Measurements from ENCODE around the gene ATP9A. TPM values are rescaled to one million over a fixed set of nuclear protein-coding genes. Genes with fewer than 3 reads are reported as not detected.
"Not testable (repeated sequence)": the region's sequence is repeated elsewhere in the genome, so short reads cannot be mapped to it uniquely, and the experiment has no call there.

ATP9A gene, protein sequence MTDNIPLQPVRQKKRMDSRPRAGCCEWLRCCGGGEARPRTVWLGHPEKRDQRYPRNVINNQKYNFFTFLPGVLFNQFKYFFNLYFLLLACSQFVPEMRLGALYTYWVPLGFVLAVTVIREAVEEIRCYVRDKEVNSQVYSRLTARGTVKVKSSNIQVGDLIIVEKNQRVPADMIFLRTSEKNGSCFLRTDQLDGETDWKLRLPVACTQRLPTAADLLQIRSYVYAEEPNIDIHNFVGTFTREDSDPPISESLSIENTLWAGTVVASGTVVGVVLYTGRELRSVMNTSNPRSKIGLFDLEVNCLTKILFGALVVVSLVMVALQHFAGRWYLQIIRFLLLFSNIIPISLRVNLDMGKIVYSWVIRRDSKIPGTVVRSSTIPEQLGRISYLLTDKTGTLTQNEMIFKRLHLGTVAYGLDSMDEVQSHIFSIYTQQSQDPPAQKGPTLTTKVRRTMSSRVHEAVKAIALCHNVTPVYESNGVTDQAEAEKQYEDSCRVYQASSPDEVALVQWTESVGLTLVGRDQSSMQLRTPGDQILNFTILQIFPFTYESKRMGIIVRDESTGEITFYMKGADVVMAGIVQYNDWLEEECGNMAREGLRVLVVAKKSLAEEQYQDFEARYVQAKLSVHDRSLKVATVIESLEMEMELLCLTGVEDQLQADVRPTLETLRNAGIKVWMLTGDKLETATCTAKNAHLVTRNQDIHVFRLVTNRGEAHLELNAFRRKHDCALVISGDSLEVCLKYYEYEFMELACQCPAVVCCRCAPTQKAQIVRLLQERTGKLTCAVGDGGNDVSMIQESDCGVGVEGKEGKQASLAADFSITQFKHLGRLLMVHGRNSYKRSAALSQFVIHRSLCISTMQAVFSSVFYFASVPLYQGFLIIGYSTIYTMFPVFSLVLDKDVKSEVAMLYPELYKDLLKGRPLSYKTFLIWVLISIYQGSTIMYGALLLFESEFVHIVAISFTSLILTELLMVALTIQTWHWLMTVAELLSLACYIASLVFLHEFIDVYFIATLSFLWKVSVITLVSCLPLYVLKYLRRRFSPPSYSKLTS
- 0.20 TPM for polyA plus RNA-seq

DNA sequence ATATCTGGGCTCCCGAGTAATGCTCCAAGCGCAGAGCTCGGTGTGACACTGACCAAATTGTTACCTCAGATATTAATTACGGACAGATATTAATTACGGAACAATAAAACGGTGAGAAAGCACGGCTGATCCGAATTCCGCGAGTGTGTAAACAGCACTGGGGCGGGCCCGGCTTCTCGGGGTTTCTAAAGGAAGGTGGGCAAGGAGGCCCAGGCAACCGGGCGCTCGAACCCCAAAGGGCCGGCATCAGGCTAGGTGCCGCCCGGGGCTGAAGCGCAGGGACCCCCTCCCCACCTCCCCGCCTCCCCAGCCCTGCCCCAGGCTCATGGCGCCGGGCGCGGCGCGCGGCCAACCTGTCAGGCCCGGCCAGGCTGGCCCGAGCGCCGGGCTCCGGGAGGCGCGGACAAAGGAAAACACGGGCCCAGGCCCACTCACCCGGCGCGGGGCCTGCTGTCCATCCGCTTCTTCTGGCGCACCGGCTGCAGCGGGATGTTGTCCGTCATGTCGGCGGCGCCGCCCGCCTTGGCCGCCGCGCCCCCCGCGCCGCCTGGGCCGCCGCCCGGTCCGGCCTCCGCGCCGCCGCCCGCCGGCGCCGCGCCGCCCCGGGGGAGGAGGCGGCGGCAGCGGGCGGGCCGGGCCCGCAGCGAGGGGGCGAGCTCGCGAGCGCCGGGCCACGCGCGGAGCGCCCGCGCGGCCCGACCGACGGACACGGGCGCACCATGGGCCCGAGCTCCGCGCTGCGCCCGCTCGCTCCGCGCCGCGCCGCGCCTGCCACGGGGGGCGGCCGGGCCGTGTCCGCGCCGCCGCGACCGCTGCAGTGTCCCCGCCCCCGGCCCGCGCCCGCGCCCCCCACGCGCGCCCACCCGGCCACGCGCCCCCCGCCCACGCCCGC lies at the start of gene ATP9A:
Gene ATP9A, minus strand, starts transcription at position 524 of the 892 bp plus-strand sequence. Its CDS starts 21 bp downstream, at position 503.
- H3K9me3 Mint-ChIP-seq: peaks cover 0 to 3% (median 2%) of the 10 kb centered on the region in 3 donors
- H3K27ac Mint-ChIP-seq: peak within 1 kb of the TSS in 1 of 3 donors; percentile 83
- peaks cover 19% of the 10 kb centered on the region for H3K27me3 Mint-ChIP-seq
- peaks cover 5% of the 10 kb centered on the region in 3 donors for H3K4me1 Mint-ChIP-seq
- H3K4me3 Mint-ChIP-seq: peak within 1 kb of the TSS in 3 of 4 donors; percentile 72 to 89 (median 89)
- peaks cover 1% of the 10 kb centered on the region for H3K36me3 Mint-ChIP-seq

DNA sequence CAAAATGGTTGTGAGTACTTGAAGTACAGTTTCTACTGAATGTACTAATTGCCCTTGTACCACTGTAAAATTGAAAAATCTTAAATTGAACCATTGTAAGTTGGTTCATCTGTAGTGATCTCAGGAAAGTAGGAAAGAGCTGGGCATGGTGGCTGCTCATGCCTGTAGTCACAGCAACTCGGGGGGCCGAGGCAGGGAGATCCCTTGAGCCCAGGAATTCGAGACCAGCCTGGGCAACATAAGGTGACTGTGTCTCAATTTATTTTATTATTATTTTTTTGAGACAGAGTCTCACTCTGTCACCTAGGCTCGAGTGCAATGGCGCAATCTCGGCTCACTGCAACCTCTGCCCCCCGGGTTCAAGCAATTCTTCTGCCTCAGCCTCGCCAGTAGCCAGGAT lies 48.7 kb upstream of the ATP9A start:
- not testable (repeated sequence) for H3K27ac Mint-ChIP-seq, H3K4me1 Mint-ChIP-seq

DNA sequence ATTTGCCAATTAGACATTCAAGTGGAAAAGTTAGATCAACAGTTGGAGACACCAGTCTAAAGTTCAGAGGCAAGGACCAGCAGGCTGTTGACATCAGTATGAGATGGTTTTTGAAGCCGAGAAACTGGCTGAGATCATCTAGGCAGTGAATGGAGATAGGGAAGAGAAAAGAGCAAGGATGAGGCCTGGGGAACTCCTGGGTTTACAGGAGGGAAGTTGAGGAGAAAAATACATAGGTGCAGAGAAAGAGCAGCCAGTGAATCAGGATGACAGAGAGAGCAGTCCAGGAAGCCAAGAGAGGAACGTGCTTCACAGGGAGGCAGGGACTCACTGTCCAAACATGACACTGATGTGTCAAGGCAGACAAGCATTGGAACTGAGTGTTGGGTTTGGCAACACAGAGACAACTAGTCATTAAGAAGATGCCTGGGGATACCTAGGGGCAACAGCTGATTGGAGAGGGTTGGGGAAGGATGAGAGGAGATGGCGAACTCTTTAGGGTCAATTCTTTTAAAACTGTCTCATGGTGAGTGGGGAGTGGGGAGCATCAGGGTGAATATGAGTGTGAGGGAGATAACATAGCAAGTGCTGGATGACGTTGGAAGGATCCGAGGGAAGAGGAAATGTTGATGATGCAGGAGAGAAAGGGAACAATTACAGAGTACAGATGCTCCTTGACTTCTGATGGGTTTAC lies 47.3 kb upstream of the ATP9A start:
- Mint-ChIP-seq H3K4me3 (no peak overlapping the region), H3K9me3 (peaks cover 0 to 2% (median 0%) of the 10 kb centered on the region in 3 donors), H3K36me3 (no peaks in the 10 kb centered on the region), H3K4me1 (no peaks in the 10 kb centered on the region), H3K27ac (no peak overlapping the region), H3K27me3 (peaks cover 9% of the 10 kb centered on the region)

More for the DNA sequence above, 48.7 kb upstream of the ATP9A start:
- not testable (repeated sequence) for H3K36me3 Mint-ChIP-seq, H3K9me3 Mint-ChIP-seq, H3K4me3 Mint-ChIP-seq
- H3K27me3 Mint-ChIP-seq: peaks cover 11% of the 10 kb centered on the region

DNA sequence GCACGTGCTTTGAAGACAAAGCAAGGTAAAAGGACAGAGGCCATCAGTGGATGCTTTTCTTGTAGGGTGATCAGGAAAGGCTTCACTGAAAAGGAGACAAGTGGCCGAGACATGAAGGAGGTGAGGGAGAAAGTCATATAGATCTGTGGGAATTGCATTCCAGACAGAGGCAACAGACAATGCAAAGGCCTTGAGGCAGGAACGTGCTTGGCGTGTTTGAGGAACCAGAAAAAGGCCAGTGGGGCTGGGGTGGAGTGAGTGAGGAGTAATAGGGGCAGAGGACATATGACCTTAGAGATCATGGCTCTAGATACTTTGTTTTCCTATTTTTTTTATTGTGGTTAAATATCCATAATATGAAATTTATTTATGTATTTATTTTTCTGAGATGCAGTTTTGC lies 44.7 kb upstream of the ATP9A start:
- Mint-ChIP-seq H3K4me3 (no peak overlapping the region), H3K4me1 (no peaks in the 10 kb centered on the region), H3K9me3 (no peaks in the 10 kb centered on the region), H3K27me3 (peaks cover 2% of the 10 kb centered on the region), H3K36me3 (no peaks in the 10 kb centered on the region), H3K27ac (no peak overlapping the region)

DNA sequence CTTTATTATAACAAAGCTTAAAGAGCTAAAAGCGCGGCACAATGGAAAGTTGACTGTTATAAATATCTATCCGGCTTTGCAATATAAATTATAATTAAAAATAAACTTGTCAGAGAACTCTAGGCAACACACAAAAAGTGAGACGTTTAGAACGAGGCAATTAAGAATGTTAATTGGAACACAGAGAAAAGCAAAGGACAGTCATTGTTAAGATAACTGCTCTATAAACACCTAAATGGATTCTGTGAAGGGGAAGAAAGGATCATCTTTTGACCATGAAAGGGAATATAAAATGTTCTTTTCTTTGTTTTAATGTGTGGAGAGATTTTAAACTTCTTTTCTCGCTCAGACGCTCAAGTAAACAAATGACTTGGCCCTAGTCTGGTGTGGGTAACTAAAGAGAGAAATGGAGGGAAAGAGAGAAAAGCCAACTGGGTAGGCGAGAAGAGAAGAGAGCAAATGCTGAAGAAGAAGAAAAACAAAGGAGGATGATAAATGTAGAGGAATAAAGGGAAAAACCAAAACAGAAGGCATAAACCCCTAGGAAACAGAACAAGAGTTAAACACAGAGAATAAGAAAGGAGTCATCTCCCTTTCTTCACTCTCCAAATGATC lies 43.4 kb upstream of the ATP9A start:
- H3K4me3 Mint-ChIP-seq: no peak overlapping the region
- no peaks in the 10 kb centered on the region for H3K36me3 Mint-ChIP-seq
- H3K4me1 Mint-ChIP-seq: no peaks in the 10 kb centered on the region
- no peaks in the 10 kb centered on the region for H3K9me3 Mint-ChIP-seq
- H3K27ac Mint-ChIP-seq: no peak overlapping the region
- H3K27me3 Mint-ChIP-seq: peaks cover 5% of the 10 kb centered on the region

DNA sequence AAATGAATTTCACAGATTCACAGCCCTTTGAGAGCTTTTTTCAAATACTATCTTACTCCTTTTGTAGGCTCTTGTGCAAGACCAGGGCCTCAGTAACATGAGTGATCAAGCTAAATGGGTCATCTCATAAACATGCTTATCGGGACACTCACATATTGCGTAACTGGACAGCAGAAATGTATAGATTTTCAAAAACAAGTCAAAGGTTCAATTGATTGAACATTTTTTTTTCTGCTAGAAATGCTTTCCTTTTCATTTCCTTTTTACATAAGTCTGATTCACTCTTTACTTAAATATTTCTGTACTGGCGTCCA lies 42.8 kb upstream of the ATP9A start:
- Mint-ChIP-seq H3K4me1 (no peaks in the 10 kb centered on the region), H3K27ac (no peak overlapping the region), H3K4me3 (no peak overlapping the region), H3K27me3 (peaks cover 7% of the 10 kb centered on the region), H3K36me3 (no peaks in the 10 kb centered on the region), H3K9me3 (no peaks in the 10 kb centered on the region)

DNA sequence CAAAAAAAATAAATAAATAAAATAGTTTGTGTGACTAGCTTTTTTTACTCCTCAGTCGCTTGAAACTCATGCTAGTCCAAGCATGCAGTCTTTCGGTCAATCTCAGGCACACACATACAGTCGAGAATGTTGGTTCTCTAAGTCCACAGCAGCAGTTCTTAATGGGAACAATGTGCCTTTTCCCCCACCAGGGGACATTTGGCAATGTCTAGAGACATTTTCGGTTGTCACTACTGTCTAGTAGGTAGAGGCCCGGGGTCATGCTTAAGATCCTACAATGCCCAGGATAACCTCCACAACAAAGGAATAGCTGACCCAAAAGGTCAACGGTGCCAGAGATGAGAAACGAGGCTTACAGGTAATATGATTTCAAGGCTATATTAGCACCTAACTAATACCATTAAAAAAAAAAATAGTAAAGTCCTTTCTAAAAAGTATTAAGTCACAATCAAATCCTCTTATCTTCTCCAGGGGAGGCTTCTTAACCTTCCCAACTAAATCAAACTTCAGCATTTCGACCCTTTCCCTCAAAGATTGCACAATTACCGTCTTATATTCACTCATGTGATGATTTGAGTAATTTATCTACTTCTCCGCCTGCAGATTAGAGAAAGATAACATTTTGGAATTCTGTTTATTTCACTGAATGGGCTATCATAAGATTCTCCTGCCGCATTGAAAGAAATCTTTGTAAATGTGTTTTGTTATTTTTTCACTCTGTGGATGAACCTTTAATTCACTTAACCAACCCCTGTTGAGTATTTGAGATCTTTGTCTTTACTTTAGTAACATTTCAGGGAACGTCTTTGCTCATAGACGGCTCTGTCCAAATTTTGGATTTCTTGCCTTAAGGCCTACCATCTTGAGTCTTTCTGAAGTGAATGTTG lies 42.2 kb upstream of the ATP9A start:
- no peak overlapping the region for H3K27ac Mint-ChIP-seq
- H3K9me3 Mint-ChIP-seq: no peaks in the 10 kb centered on the region
- no peaks in the 10 kb centered on the region for H3K36me3 Mint-ChIP-seq
- H3K4me3 Mint-ChIP-seq: no peak overlapping the region
- H3K27me3 Mint-ChIP-seq: peaks cover 11% of the 10 kb centered on the region
- no peaks in the 10 kb centered on the region for H3K4me1 Mint-ChIP-seq

DNA sequence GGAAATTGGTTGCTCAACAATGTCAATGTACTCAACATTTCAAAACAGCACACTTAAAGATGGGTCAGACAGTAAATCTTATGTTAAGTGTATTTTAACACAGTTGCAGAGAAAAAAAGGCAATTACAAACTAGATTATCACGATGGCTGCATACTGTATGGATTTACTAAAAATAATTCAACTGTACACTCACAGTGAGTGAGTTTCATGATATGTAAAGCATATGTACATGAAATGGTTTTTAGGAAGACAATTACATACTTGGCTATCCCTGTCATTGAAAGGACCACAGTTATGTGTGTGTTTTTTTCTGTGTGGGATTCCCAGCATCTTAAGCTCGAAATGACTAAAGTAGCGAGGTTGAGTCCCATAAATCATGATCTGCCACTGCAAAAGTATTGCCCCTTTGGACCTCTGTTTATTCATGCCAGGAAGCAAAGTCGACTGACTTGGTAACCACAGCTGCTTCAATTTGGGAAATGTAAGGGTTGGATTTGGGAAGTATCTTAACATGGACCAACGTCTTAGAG lies 39.6 kb upstream of the ATP9A start:
- Mint-ChIP-seq H3K36me3 (no peaks in the 10 kb centered on the region), H3K27me3 (peaks cover 13% of the 10 kb centered on the region), H3K9me3 (no peaks in the 10 kb centered on the region), H3K4me3 (no peak overlapping the region), H3K27ac (no peak overlapping the region), H3K4me1 (no peaks in the 10 kb centered on the region)

DNA sequence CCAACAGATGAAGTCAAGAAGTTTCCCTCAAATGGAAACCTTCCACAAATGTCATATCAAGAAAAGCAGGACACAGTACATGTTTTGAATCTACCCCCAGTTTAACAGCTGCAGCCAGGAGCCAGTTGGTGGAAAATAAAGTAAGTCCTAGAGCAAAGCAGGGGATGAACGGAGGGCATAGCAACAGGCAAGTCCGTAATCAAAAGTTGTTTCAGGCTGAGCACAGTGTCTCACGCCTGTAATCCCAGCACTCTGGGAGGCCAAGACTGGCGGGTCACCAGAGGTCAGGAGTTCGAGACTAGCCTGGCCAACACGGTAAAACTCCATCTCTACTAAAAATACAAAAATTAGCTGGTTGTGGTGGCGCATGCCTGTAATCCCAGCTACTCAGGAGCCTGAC lies 36.6 kb upstream of the ATP9A start:
- H3K27ac Mint-ChIP-seq: no peak overlapping the region
- H3K27me3 Mint-ChIP-seq: peaks cover 35% of the 10 kb centered on the region
- peaks cover 0 to 6% (median 3%) of the 10 kb centered on the region in 3 donors for H3K4me1 Mint-ChIP-seq
- H3K4me3 Mint-ChIP-seq: no peak overlapping the region
- no peaks in the 10 kb centered on the region for H3K9me3 Mint-ChIP-seq
- H3K36me3 Mint-ChIP-seq: no peaks in the 10 kb centered on the region

DNA sequence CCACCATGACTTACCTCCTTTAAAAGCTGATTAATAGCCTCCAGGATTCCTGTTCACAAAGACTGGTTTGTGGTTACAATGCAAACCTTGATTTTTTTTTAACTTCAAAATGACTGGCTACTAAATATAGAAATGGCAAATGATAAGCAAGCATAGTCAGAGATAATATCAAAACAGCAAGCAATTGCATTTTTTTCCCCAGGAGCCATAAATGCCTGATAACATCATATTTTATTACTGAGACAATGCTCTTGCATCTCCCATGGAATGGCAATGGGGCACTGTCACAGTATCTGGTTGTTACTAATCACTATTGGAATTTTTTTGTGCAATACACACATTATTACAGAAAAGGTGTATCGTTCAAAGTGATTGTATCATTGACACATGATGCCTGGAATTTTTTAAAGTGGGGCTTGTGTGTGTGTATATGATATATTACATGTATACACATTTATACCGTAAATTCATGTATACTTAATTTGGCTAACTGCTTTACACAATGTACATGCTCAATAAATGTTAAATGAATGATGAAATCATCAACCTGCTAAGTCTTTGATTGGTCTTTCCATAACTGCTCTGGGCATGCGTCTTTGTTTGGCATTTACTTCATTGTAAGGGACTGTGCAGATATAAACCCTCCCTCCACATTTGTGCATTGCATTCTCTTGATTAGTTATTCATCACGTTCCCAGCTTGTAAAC lies 35.1 kb upstream of the ATP9A start:
- Mint-ChIP-seq H3K27me3 (peaks cover 46% of the 10 kb centered on the region), H3K4me1 (peaks cover 0 to 8% (median 4%) of the 10 kb centered on the region in 3 donors), H3K27ac (no peak overlapping the region), H3K9me3 (no peaks in the 10 kb centered on the region), H3K4me3 (peak overlapping the region in 1 of 4 donors; percentile 45), H3K36me3 (no peaks in the 10 kb centered on the region)

DNA sequence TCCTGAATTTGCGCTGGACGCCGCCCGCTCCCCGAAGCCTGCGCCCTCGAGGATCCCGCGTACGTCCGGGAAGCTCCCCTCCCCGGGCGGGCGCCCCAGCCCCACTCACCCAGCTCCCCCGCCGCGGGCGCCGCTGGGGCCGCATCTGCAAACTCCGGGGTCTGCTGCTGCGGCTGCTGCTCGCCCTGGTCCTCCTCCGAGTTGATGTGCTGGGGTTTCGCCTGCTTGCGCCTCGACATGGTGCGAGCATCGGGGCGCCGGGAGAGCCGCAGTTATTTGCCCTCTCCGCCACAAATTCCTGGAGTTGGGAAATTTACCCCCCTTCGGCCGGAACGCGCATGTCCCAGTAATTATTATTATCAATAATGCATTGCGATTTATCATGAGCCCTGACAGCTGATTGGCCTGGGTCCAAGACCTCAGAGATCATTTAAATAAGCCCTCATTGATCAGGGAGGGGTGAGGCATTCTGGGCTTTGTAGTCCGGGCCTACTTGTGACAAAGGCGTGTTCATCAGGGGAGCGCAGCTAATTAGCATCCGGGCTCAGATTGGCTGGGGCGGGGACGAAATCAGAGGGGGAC lies 34.1 kb upstream of the ATP9A start, which contains the start of gene SALL4:
Gene SALL4, minus strand, starts transcription at position 352 of the 582 bp plus-strand sequence. Its CDS starts 113 bp downstream, at position 239.
- peak within 1 kb of the TSS in 2 of 4 donors; percentile 9 to 45 for H3K4me3 Mint-ChIP-seq
- H3K4me1 Mint-ChIP-seq: peaks cover 0 to 8% (median 7%) of the 10 kb centered on the region in 3 donors
- H3K9me3 Mint-ChIP-seq: no peaks in the 10 kb centered on the region
- no peaks in the 10 kb centered on the region for H3K36me3 Mint-ChIP-seq
- H3K27me3 Mint-ChIP-seq: peaks cover 48% of the 10 kb centered on the region
- no peak within 1 kb of the TSS for H3K27ac Mint-ChIP-seq

DNA sequence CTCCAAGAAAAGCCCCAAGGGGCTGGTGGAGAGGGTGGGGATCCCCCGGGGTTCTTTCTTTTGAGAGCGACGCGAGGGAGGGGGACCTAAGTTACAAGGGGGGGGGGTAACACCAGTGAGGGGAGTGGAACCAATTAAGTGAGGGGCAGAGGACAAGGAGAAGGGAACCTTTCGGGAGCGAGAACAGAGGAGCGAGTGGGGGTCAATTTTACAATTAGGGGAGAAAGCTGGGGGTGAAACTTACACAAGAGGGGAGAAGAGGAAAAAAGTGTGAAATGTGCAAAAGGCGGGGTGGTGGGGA lies 33.6 kb upstream of the ATP9A start:
- Mint-ChIP-seq H3K4me1 (peaks cover 0 to 8% (median 7%) of the 10 kb centered on the region in 3 donors), H3K27me3 (peaks cover 47% of the 10 kb centered on the region), H3K4me3 (peak overlapping the region in 1 of 4 donors; percentile 5), H3K27ac (no peak overlapping the region), H3K9me3 (no peaks in the 10 kb centered on the region), H3K36me3 (no peaks in the 10 kb centered on the region)
